Natural killer cell (primary cell): ENCODE results near the gene GBA2. TPM values are rescaled to one million over a fixed set of nuclear protein-coding genes. Genes with fewer than 3 reads are reported as not detected.

Experiments
- ATAC-seq, 3 donors: fragments of 150-1000 bp in 2 of 3; fragments of 200-7000 bp in 1 of 3; cut with Tn5 transposase; 1 replicate in 1 of 3; 2 replicates in 2 of 3; pipeline ENCODE4 v1.10.0; 2021; ENCODE audit warnings: mild to moderate bottlenecking in 2 of 3, moderate library complexity in 2 of 3
- DNase-seq, 2 donors: peaks; one replicate each; pipeline versions ENCODE4 v3.0.0 to v3.0.0-alpha.2; 2013 to 2021; ENCODE audit warnings: mixed read lengths in 1 of 2
- H3K27ac ChIP-seq: one replicate; pipeline ENCODE4 v1.5.1; 2013; ENCODE audit warnings: mild to moderate bottlenecking, low read length
- H3K27me3 ChIP-seq: one replicate; pipeline ENCODE4 v1.6.1; 2013; ENCODE audit warnings: low read length; ENCODE audit not compliant: control insufficient read depth, insufficient read depth
- H3K36me3 ChIP-seq: one replicate; pipeline ENCODE4 v1.6.1; 2013; ENCODE audit warnings: low read length; ENCODE audit not compliant: control insufficient read depth, insufficient read depth
- H3K4me1 ChIP-seq: one replicate; pipeline ENCODE4 v1.6.1; 2013; ENCODE audit warnings: low read length; ENCODE audit not compliant: control insufficient read depth, insufficient read depth
- H3K4me3 ChIP-seq: one replicate; pipeline ENCODE4 v1.5.1; 2013; ENCODE audit warnings: low read length
- H3K9me3 ChIP-seq: one replicate; pipeline ENCODE4 v1.6.1; 2013; ENCODE audit warnings: low read length; ENCODE audit not compliant: control insufficient read depth, insufficient read depth
- H3K27ac Mint-ChIP-seq, 2 donors: one replicate each; pipeline ENCODE4 v1.8.0; 2022; ENCODE audit warnings: mild to moderate bottlenecking in 2 of 2, mixed read lengths in 2 of 2, moderate library complexity in 1 of 2
- H3K27me3 Mint-ChIP-seq, 2 donors: one replicate each; pipeline ENCODE4 v1.8.0; 2022; ENCODE audit warnings: low read depth in 2 of 2, mixed read lengths in 2 of 2
- H3K36me3 Mint-ChIP-seq: one replicate; pipeline ENCODE4 v1.8.0; 2022; ENCODE audit warnings: mixed read lengths
- H3K4me1 Mint-ChIP-seq, 2 donors: one replicate each; pipeline ENCODE4 v1.8.0; 2022; ENCODE audit warnings: mixed read lengths in 2 of 2
- H3K4me3 Mint-ChIP-seq: one replicate; pipeline ENCODE4 v1.8.0; 2022; ENCODE audit warnings: mild to moderate bottlenecking, moderate library complexity, mixed read lengths
- H3K9me3 Mint-ChIP-seq, 2 donors: one replicate each; pipeline ENCODE4 v1.8.0; 2022; ENCODE audit warnings: mixed read lengths in 2 of 2
- CTCF ChIP-seq: fragments of 200-600 bp; IDR thresholded peaks from one replicate; pipeline ENCODE4 v1.8.0; 2022; ENCODE audit warnings: antibody characterized with exemption
- WGBS: methylation state at CpG from one replicate; pipeline ENCODE4 v1.1.7; 2013; ENCODE audit warnings: missing lambda C conversion rate; ENCODE audit not compliant: insufficient coverage; 5-methylcytosine and 5-hydroxymethylcytosine counted together
- intact Hi-C: fragments of 100-400 bp; cut with micrococcal nuclease; formaldehyde crosslinking; loops from one replicate; pipeline ENCODE4 v1.14.2; 2022
- total RNA-seq, 4 donors: library from RNA; stranded (reverse); fragments of 120-200 nt in 1 of 4; gene quantifications; one replicate each; pipeline versions ENCODE4 v1.2.3 to v1.2.4, GENCODE V29; 2013 to 2022

GBA2 gene
- total RNA-seq, 3 donors from 2014 or later (not counting 1 experiment from before 2014, with no cell fraction given) = 76.4 to 118 (median 101) TPM

GRCh38 chr9:35754264-35754663 is 5.2 kb upstream of the GBA2 start, which contains the start of gene MSMP:
TSS of gene MSMP (minus strand) at chr9:35754276. CDS start at chr9:35754129, 147 bp downstream.
- intact Hi-C loops = no loop called here
- Histone ChIP-seq H3K27ac (no peak within 1 kb of the TSS), H3K4me1 (peaks cover 26% of the 10 kb centered on the region), H3K27me3 (no peaks in the 10 kb centered on the region), H3K9me3 (no peaks in the 10 kb centered on the region), H3K36me3 (peaks cover 36% of the 10 kb centered on the region), H3K4me3 (no peak within 1 kb of the TSS)
- ATAC-seq (no peak), DNase-seq (no peak)
- Mint-ChIP-seq H3K4me1 (peaks cover 37 to 49% of the 10 kb centered on the region in 2 donors), H3K27me3 (no peaks in the 10 kb centered on the region), H3K27ac (peak within 1 kb of the TSS in 1 of 2 donors; percentile 10), H3K9me3 (no peaks in the 10 kb centered on the region), H3K4me3 (no peak within 1 kb of the TSS), H3K36me3 (no peaks in the 10 kb centered on the region)
- 87% methylated on average over 2 of the region's 3 CpGs for WGBS
- no peak for TF ChIP-seq CTCF

- H3K27ac ChIP-seq = no peak overlapping the region
- peaks cover 36% of the 10 kb centered on the region for H3K36me3 ChIP-seq
- no peaks in the 10 kb centered on the region for H3K27me3 ChIP-seq
- TF ChIP-seq CTCF = no peak
- intact Hi-C loops = no loop called here
- H3K36me3 Mint-ChIP-seq = no peaks in the 10 kb centered on the region
- no peak for ATAC-seq
- H3K27ac Mint-ChIP-seq = peak overlapping the region in 1 of 2 donors; percentile 10
- H3K9me3 Mint-ChIP-seq = no peaks in the 10 kb centered on the region
- H3K9me3 ChIP-seq = no peaks in the 10 kb centered on the region
- no peaks in the 10 kb centered on the region for H3K27me3 Mint-ChIP-seq
- H3K4me1 ChIP-seq = peaks cover 29% of the 10 kb centered on the region
- peaks cover 34 to 44% of the 10 kb centered on the region in 2 donors for H3K4me1 Mint-ChIP-seq
- no peak for DNase-seq
- H3K4me3 Mint-ChIP-seq = no peak overlapping the region
- no peak overlapping the region for H3K4me3 ChIP-seq
- 100% methylated on average over 5 of the region's 5 CpGs for WGBS
Measured at GRCh38 chr9:35753466-35753865, 4.4 kb upstream of the GBA2 start.

- Histone ChIP-seq H3K27me3 (no peaks in the 10 kb centered on the region), H3K36me3 (peaks cover 36% of the 10 kb centered on the region), H3K4me1 (peaks cover 34% of the 10 kb centered on the region), H3K27ac (peak overlapping the region; percentile 79), H3K9me3 (no peaks in the 10 kb centered on the region), H3K4me3 (no peak overlapping the region)
- Mint-ChIP-seq H3K9me3 (no peaks in the 10 kb centered on the region), H3K4me3 (peak overlapping the region; percentile 92), H3K27me3 (no peaks in the 10 kb centered on the region), H3K36me3 (no peaks in the 10 kb centered on the region), H3K4me1 (peaks cover 40 to 50% of the 10 kb centered on the region in 2 donors), H3K27ac (peak overlapping the region; percentile 90 to 92)
- no peak for TF ChIP-seq CTCF
- 80% methylated on average over 4 of the region's 4 CpGs for WGBS
- no peak for ATAC-seq
- intact Hi-C loops = no loop called here
- DNase-seq = no peak
Measured at GRCh38 chr9:35750256-35750531, 1.2 kb upstream of the GBA2 start.
